ENCODE data around the gene TMEM215.

GRCh38 chr9:32776201-32776600 lies 7.1 kb upstream of the TMEM215 start:
- TF ChIP-seq, protein P1, sequence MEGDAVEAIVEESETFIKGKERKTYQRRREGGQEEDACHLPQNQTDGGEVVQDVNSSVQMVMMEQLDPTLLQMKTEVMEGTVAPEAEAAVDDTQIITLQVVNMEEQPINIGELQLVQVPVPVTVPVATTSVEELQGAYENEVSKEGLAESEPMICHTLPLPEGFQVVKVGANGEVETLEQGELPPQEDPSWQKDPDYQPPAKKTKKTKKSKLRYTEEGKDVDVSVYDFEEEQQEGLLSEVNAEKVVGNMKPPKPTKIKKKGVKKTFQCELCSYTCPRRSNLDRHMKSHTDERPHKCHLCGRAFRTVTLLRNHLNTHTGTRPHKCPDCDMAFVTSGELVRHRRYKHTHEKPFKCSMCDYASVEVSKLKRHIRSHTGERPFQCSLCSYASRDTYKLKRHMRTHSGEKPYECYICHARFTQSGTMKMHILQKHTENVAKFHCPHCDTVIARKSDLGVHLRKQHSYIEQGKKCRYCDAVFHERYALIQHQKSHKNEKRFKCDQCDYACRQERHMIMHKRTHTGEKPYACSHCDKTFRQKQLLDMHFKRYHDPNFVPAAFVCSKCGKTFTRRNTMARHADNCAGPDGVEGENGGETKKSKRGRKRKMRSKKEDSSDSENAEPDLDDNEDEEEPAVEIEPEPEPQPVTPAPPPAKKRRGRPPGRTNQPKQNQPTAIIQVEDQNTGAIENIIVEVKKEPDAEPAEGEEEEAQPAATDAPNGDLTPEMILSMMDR (IDR thresholded peaks at IDR 0.05): no peak
- no peak for TF ChIP-seq POLR2AphosphoS5 (IDR thresholded peaks at IDR 0.05)
- no peak for TF ChIP-seq POLR2A (IDR thresholded peaks at IDR 0.05; ENCODE audit: low read depth)
